K562 (cell line): Measurements from ENCODE around the gene RNF144A. TPM values are rescaled to one million over a fixed set of nuclear protein-coding genes. Genes with fewer than 3 reads are reported as not detected.

Source experiments
- ATAC-seq: fragments of 200-7000 bp; cut with Tn5 transposase; 3 replicates; pipeline ENCODE4 v1.9.1; 2020; ENCODE audit warnings: moderate library complexity
- BruUV-seq: library from RNA; stranded (reverse); fragments of 400-500 nt; replicated peaks from 2 replicates; lab custom pipeline; 2021; lab: Mats Ljungman, UMichigan
- CTCF ChIA-PET: fragments of 300-600 bp; formaldehyde crosslinking; extraction: SDS; loops from one replicate; lab custom pipeline; 2021; ENCODE audit warnings: low intra/inter-chr PET ratio; lab: Yijun Ruan, JAX
- POLR2A ChIA-PET: fragments of 300-600, 350-650 bp; sonication (Branson Sonifier 250); formaldehyde crosslinking; extraction: SDS; loops from one replicate; lab custom pipeline; 2021; ENCODE audit warnings: antibody characterized with exemption, inconsistent platforms; lab: Yijun Ruan, JAX
- DNase-seq, 4 experiments: peaks; one replicate each; pipeline versions ENCODE4 v3.0.0 to v3.0.0-alpha.2; 2011 to 2018; ENCODE audit warnings: low spot score in 3 of 4, mixed read lengths in 3 of 4; ENCODE audit errors: extremely low read depth in 1 of 4
- FAIRE-seq: peaks from 2 replicates; lab custom pipeline; 2011; peaks lifted over from hg19 to GRCh38; lab: Jason Lieb, UNC
- H2AFZ ChIP-seq: 2 replicates; pipeline ENCODE4 v1.6.0; 2011; ENCODE audit warnings: low read depth, low read length, control low read depth, inconsistent platforms
- H3K27ac ChIP-seq: fragments of 200-600 bp; 3 replicates; pipeline ENCODE4 v1.8.0; 2011; ENCODE audit warnings: low read depth, mild to moderate bottlenecking, control low read depth, inconsistent platforms, low read length, moderate library complexity, mixed read lengths; ENCODE audit errors: extremely low read depth
- H3K27me3 ChIP-seq, 2 experiments: fragments of 300-600 bp in 1 of 2; 2 replicates in 1 of 2; 3 replicates in 1 of 2; pipeline versions ENCODE4 v1.6.0 to v1.8.0; 2011; ENCODE audit warnings: inconsistent platforms in 2 of 2, low read length in 2 of 2, mild to moderate bottlenecking in 1 of 2, mixed read lengths in 1 of 2, moderate library complexity in 1 of 2; ENCODE audit not compliant: control insufficient read depth in 2 of 2, insufficient read depth in 2 of 2
- H3K36me3 ChIP-seq: fragments of 300-600 bp; 3 replicates; pipeline ENCODE4 v1.8.0; 2011; ENCODE audit warnings: mild to moderate bottlenecking, low read length, inconsistent platforms; ENCODE audit not compliant: control insufficient read depth, insufficient read depth
- H3K4me1 ChIP-seq, 2 experiments: fragments of 200-600 bp in 1 of 2; replicated peaks in 1 of 2; 2 replicates in 1 of 2; 3 replicates in 1 of 2; pipeline versions ENCODE4 v1.5.1 to v1.8.0; 2011; ENCODE audit warnings: inconsistent platforms in 2 of 2, low read length in 2 of 2, mild to moderate bottlenecking in 1 of 2, mixed read lengths in 1 of 2, moderate library complexity in 1 of 2; ENCODE audit not compliant: control insufficient read depth in 2 of 2, insufficient read depth in 2 of 2
- H3K4me2 ChIP-seq: 2 replicates; pipeline ENCODE4 v1.6.1; 2011; ENCODE audit warnings: low read length, control low read depth, inconsistent platforms, mixed read lengths; ENCODE audit not compliant: insufficient read depth
- H3K4me3 ChIP-seq: fragments of 200-600 bp; sonication (generic), shearing (Covaris generic); 2 replicates; pipeline ENCODE4 v1.5.1; 2016; ENCODE audit warnings: control low read depth, inconsistent platforms
- H3K79me2 ChIP-seq: fragments of 200-600 bp; 3 replicates; pipeline ENCODE4 v1.8.0; 2011; ENCODE audit warnings: low read length, inconsistent platforms; ENCODE audit not compliant: control insufficient read depth, insufficient read depth
- H3K9ac ChIP-seq, 2 experiments: 2 replicates each; pipeline versions ENCODE4 v1.6.0 to v1.6.1; 2011; ENCODE audit warnings: low read depth in 2 of 2, low read length in 2 of 2, control low read depth in 1 of 2, inconsistent platforms in 1 of 2, mild to moderate bottlenecking in 1 of 2, mixed read lengths in 1 of 2; ENCODE audit not compliant: insufficient read depth in 1 of 2
- H3K9me1 ChIP-seq: one replicate; pipeline ENCODE4 v1.6.0; 2011; ENCODE audit warnings: inconsistent platforms, mild to moderate bottlenecking, low read length, moderate library complexity; ENCODE audit not compliant: control insufficient read depth, insufficient read depth
- H3K9me3 ChIP-seq: replicated peaks from 2 replicates; pipeline ENCODE4 v1.5.1; 2011; ENCODE audit warnings: low read depth, low read length, inconsistent platforms; ENCODE audit not compliant: control insufficient read depth, insufficient read depth
- H4K20me1 ChIP-seq: replicated peaks from 2 replicates; pipeline ENCODE4 v1.6.1; 2011; ENCODE audit warnings: low read length, inconsistent platforms, mixed read lengths; ENCODE audit not compliant: control insufficient read depth, insufficient read depth
- ADNP ChIP-seq: fragments of 200-800 bp; sonication (Bioruptor generic); IDR thresholded peaks from 2 replicates; pipeline ENCODE4 v1.6.1; 2016; ENCODE audit warnings: missing genetic modification characterization, missing compliant biosample characterization
- ARHGAP35 ChIP-seq: fragments of 450-650 bp; IDR thresholded peaks from 2 replicates; pipeline ENCODE4 v1.6.1; 2018; ENCODE audit not compliant: partially characterized antibody
- HIVEP1 ChIP-seq: fragments of 250-450 bp; sonication (Bioruptor Pico); IDR thresholded peaks from 2 replicates; pipeline ENCODE4 v1.4.0; 2020; ENCODE audit warnings: mild to moderate bottlenecking
- ILK ChIP-seq: fragments of 450-650 bp; IDR thresholded peaks from 2 replicates; pipeline ENCODE4 v1.6.1; 2016; ENCODE audit warnings: missing genetic modification characterization, low read depth, mild to moderate bottlenecking, missing compliant biosample characterization, moderate library complexity, borderline replicate concordance
- KLF10 ChIP-seq: fragments of 250-450 bp; sonication (Bioruptor Pico); IDR thresholded peaks from 2 replicates; pipeline ENCODE4 v1.6.1; 2021; ENCODE audit warnings: matching md5 sums
- PCBP2 ChIP-seq: fragments of 200-400 bp; formaldehyde crosslinking; IDR thresholded peaks from 2 replicates; pipeline ENCODE4 v1.6.1; 2018; ENCODE audit warnings: low read length, low read depth, mild to moderate bottlenecking, moderate library complexity; ENCODE audit not compliant: poor library complexity, severe bottlenecking
- RBM14 ChIP-seq: fragments of 200-400 bp; formaldehyde crosslinking; IDR thresholded peaks from 2 replicates; pipeline ENCODE4 v1.6.1; 2018; ENCODE audit warnings: low read depth, mild to moderate bottlenecking, low read length, moderate library complexity, borderline replicate concordance; ENCODE audit not compliant: insufficient read depth
- RFX7 ChIP-seq: fragments of 250-450 bp; sonication (Bioruptor Pico); IDR thresholded peaks from 2 replicates; pipeline ENCODE4 v1.5.1; 2021; ENCODE audit warnings: mild to moderate bottlenecking
- RUNX1 ChIP-seq: sonication (generic); IDR thresholded peaks from 2 replicates; pipeline ENCODE4 v1.6.1; 2016; ENCODE audit warnings: antibody characterized with exemption, low read depth
- TRIM28 ChIP-seq: fragments of 450-650 bp; IDR thresholded peaks from 2 replicates; pipeline ENCODE4 v1.6.1; 2017
- ZNF3 ChIP-seq: fragments of 250-450 bp; sonication (Bioruptor Pico); IDR thresholded peaks from 2 replicates; pipeline ENCODE4 v1.5.0; 2021; ENCODE audit warnings: mild to moderate bottlenecking, moderate library complexity
- ZNF324 ChIP-seq: fragments of 250-450 bp; sonication (Bioruptor Pico); IDR thresholded peaks from 2 replicates; pipeline ENCODE4 v1.4.0; 2020; ENCODE audit warnings: mild to moderate bottlenecking
- ZNF41 ChIP-seq: fragments of 250-450 bp; sonication (Bioruptor Pico); conservative IDR thresholded peaks from 2 replicates; pipeline ENCODE4 v1.4.0; 2020; ENCODE audit warnings: mild to moderate bottlenecking
- WGBS: fragments of 100-300 bp; shearing (Covaris generic); methylation state at CpG from one replicate; pipeline ENCODE4 v1.1.6; 2016; ENCODE audit warnings: low coverage, mixed read lengths; ENCODE audit not compliant: insufficient coverage; ENCODE audit errors: missing lambda C conversion rate; 5-methylcytosine and 5-hydroxymethylcytosine counted together
- in situ Hi-C: fragments of 300-500 bp; cut with MboI; formaldehyde crosslinking; loops from 4 replicates; pipeline ENCODE4 v1.15.0; 2018; ENCODE audit warnings: inconsistent platforms, mixed read lengths
- intact Hi-C: fragments of 100-400 bp; cut with micrococcal nuclease; formaldehyde crosslinking; loops from 2 replicates; pipeline ENCODE4 v1.14.2; 2022
- polyA plus RNA-seq, 8 experiments: library from polyadenylated mRNA; depleted of rRNA in 4 of 8; stranded (reverse) in 5 of 8; unstranded in 3 of 8; fragments of >200 nt; fragmentation: Nextera tagmentation in 2 of 8; fragmentation: Illumina TruSeq in 1 of 8; extraction: Ambion mirVana in 2 of 8; extraction: Trizol in 1 of 8; gene quantifications; 2 replicates each; pipeline versions ENCODE4 v1.2.1 to v1.2.3, GENCODE V29; 2011 to 2014; ENCODE audit warnings: inconsistent platforms in 1 of 8, missing spikeins in 1 of 8
- total RNA-seq, 7 experiments: library from RNA; depleted of rRNA in 6 of 7; stranded (reverse); fragments of >200 nt in 6 of 7; fragmentation: Illumina TruSeq in 2 of 7; extraction: Trizol in 2 of 7; gene quantifications; 2 replicates each; pipeline versions ENCODE4 v1.2.1 to v1.2.3, GENCODE V29; 2011 to 2021; ENCODE audit warnings: low replicate concordance in 1 of 7
- TF ChIP-seq, protein P1 (sequence below), 3 experiments: fragments of 200-800 bp in 1 of 3; fragments of 250-450 bp in 1 of 3; fragments of 450-650 bp in 1 of 3; sonication (Bioruptor Pico) in 1 of 3; sonication (Bioruptor generic) in 1 of 3; formaldehyde crosslinking in 1 of 3; IDR thresholded peaks; 2 replicates each; pipeline versions ENCODE4 v1.6.1 to v1.8.0; 2016 to 2022; ENCODE audit warnings: mild to moderate bottlenecking in 2 of 3, missing genetic modification characterization in 2 of 3, missing compliant biosample characterization in 1 of 3, moderate library complexity in 1 of 3
- TF ChIP-seq, protein P2 (sequence below): sonication (generic); formaldehyde crosslinking; IDR thresholded peaks from 2 replicates; pipeline ENCODE4 v1.8.1; 2023; ENCODE audit warnings: mild to moderate bottlenecking, missing genetic modification reagents, moderate library complexity
- TF ChIP-seq, protein P3 (sequence below): fragments of 250-450 bp; sonication (Bioruptor Pico); IDR thresholded peaks from 2 replicates; pipeline ENCODE4 v1.9.0; 2021; ENCODE audit warnings: mild to moderate bottlenecking, inconsistent platforms

Gene RNF144A
- total and polyA plus RNA-seq, 9 of the 15 experiments (the other 6 are each of a cell fraction or from before 2014, with no cell fraction given), result 0.96 to 11.3 (median 6.2) TPM

DNA sequence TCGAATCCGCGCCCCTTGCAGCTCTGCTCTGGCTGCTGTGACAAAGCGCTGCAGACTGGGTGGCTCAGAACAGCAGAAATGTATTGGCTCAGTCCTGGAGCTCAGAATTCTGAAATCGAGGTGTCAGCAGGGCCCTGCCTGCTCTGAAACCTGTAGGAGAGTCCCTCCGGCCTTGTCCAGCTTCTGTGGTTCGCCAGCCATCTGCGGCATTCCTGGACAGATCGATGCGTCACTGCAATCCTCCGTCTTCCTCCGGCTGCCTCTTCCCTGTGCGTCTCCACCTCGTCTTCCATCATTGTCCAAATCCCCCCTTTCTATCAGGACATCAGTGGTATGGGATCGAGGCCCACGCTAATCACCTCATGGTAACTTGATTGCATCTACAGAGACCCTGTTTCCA, 115.2 kb downstream of the RNF144A start:
- no peak for FAIRE-seq
- CTCF ChIA-PET, result interaction anchor here (0.9 kb wide), 1 partner anchor 206 kb away, joined by 3 read pairs; no protein-coding TSS in a partner anchor
- BruUV-seq, result no TSS peak

More for the DNA sequence above, 115.2 kb downstream of the RNF144A start:
- no peak overlapping the region for H3K9ac ChIP-seq
- H3K79me2 ChIP-seq, result no peaks in the 10 kb centered on the region
- H4K20me1 ChIP-seq, result no peaks in the 10 kb centered on the region
- intact Hi-C loops (no loop called here), in situ Hi-C loops (no loop called here)
- H3K4me3 ChIP-seq, result no peak overlapping the region
- H3K4me2 ChIP-seq, result no peak overlapping the region
- peaks cover 0 to 3% of the 10 kb centered on the region in 2 experiments; a peak in 2 of 5 replicates for H3K4me1 ChIP-seq
- H3K27ac ChIP-seq, result no peak overlapping the region
- H3K36me3 ChIP-seq, result no peaks in the 10 kb centered on the region; the same call in 2 of the 3 replicates
- no peaks in the 10 kb centered on the region for H3K9me3 ChIP-seq
- no peaks in the 10 kb centered on the region for H3K27me3 ChIP-seq
- no peaks in the 10 kb centered on the region for H3K9me1 ChIP-seq
- TF ChIP-seq HIVEP1 (CRISPR knock-in tag) (no peak), KLF10 (CRISPR knock-in tag) (no peak), TRIM28 (no peak), ZNF324 (CRISPR knock-in tag) (no peak), ILK (tag) (no peak), RBM14 (no peak), PCBP2 (no peak), ZNF41 (CRISPR knock-in tag) (no peak), ADNP (tag) (no peak), RUNX1 (no peak), ARHGAP35 (no peak), RFX7 (CRISPR knock-in tag) (no peak), ZNF3 (CRISPR knock-in tag) (no peak)
- TF ChIP-seq, protein P1, sequence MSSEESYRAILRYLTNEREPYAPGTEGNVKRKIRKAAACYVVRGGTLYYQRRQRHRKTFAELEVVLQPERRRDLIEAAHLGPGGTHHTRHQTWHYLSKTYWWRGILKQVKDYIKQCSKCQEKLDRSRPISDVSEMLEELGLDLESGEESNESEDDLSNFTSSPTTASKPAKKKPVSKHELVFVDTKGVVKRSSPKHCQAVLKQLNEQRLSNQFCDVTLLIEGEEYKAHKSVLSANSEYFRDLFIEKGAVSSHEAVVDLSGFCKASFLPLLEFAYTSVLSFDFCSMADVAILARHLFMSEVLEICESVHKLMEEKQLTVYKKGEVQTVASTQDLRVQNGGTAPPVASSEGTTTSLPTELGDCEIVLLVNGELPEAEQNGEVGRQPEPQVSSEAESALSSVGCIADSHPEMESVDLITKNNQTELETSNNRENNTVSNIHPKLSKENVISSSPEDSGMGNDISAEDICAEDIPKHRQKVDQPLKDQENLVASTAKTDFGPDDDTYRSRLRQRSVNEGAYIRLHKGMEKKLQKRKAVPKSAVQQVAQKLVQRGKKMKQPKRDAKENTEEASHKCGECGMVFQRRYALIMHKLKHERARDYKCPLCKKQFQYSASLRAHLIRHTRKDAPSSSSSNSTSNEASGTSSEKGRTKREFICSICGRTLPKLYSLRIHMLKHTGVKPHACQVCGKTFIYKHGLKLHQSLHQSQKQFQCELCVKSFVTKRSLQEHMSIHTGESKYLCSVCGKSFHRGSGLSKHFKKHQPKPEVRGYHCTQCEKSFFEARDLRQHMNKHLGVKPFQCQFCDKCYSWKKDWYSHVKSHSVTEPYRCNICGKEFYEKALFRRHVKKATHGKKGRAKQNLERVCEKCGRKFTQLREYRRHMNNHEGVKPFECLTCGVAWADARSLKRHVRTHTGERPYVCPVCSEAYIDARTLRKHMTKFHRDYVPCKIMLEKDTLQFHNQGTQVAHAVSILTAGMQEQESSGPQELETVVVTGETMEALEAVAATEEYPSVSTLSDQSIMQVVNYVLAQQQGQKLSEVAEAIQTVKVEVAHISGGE (CRISPR knock-in tag; IDR thresholded peaks at IDR 0.05), result no peak
- TF ChIP-seq, protein P2, sequence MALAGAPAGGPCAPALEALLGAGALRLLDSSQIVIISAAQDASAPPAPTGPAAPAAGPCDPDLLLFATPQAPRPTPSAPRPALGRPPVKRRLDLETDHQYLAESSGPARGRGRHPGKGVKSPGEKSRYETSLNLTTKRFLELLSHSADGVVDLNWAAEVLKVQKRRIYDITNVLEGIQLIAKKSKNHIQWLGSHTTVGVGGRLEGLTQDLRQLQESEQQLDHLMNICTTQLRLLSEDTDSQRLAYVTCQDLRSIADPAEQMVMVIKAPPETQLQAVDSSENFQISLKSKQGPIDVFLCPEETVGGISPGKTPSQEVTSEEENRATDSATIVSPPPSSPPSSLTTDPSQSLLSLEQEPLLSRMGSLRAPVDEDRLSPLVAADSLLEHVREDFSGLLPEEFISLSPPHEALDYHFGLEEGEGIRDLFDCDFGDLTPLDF (CRISPR knock-in tag), result no peak
- TF ChIP-seq, protein P3, sequence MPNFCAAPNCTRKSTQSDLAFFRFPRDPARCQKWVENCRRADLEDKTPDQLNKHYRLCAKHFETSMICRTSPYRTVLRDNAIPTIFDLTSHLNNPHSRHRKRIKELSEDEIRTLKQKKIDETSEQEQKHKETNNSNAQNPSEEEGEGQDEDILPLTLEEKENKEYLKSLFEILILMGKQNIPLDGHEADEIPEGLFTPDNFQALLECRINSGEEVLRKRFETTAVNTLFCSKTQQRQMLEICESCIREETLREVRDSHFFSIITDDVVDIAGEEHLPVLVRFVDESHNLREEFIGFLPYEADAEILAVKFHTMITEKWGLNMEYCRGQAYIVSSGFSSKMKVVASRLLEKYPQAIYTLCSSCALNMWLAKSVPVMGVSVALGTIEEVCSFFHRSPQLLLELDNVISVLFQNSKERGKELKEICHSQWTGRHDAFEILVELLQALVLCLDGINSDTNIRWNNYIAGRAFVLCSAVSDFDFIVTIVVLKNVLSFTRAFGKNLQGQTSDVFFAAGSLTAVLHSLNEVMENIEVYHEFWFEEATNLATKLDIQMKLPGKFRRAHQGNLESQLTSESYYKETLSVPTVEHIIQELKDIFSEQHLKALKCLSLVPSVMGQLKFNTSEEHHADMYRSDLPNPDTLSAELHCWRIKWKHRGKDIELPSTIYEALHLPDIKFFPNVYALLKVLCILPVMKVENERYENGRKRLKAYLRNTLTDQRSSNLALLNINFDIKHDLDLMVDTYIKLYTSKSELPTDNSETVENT (CRISPR knock-in tag), result no peak
- WGBS, result 81% methylated on average over 12 of the region's 16 CpGs
- ATAC-seq (no peak), DNase-seq (no peak)
- no peak overlapping the region for H2AFZ ChIP-seq
- POLR2A ChIA-PET, result no interaction called here
